T-helper 2 cell treated with Interferon-gamma antibody and Interleukin-4, amounts not matched to agents 5 μg/mL and 100 μg/mL, for 36 hours (primary cell): Measurements from ENCODE around the gene SH3PXD2B.

Source experiments
- DNase-seq: peaks from one replicate; pipeline ENCODE4 v3.0.0; 2021; ENCODE audit warnings: low spot score
- H3K27ac Mint-ChIP-seq: one replicate; pipeline ENCODE4 v1.8.0; 2021; ENCODE audit warnings: mild to moderate bottlenecking, mixed read lengths
- H3K27me3 Mint-ChIP-seq: one replicate; pipeline ENCODE4 v1.8.0; 2021; ENCODE audit warnings: low read depth, mixed read lengths
- H3K36me3 Mint-ChIP-seq: one replicate; pipeline ENCODE4 v1.8.0; 2021; ENCODE audit warnings: low read depth, mixed read lengths
- H3K4me1 Mint-ChIP-seq: one replicate; pipeline ENCODE4 v1.8.0; 2021; ENCODE audit warnings: low read depth, mixed read lengths
- H3K4me3 Mint-ChIP-seq: one replicate; pipeline ENCODE4 v1.8.0; 2022; ENCODE audit warnings: mild to moderate bottlenecking, moderate library complexity, mixed read lengths
- H3K9me3 Mint-ChIP-seq: one replicate; pipeline ENCODE4 v1.8.0; 2021; ENCODE audit warnings: mixed read lengths

Gene SH3PXD2B

DNA sequence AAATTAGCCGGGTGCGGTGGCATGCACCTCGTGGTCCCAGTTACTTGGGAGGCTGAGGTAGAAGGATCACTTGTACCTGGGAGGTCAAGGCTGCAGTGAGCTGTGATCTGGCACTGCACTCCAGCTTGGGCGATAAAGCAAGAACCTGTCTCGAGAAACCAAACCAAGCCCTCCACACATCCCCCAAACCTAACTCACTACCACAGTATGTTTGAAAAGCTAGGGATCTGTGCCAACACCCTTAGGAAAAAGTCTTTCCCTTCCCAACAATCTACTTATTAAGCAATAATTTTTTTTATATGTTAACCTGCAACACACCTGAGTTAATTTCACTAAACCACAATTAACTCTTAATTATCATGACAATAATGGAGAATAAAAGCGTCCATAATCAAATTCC lies 173.0 kb downstream of the SH3PXD2B start:
- peak overlapping the region; percentile 91 for H3K4me3 Mint-ChIP-seq
- peaks cover 24% of the 10 kb centered on the region for H3K4me1 Mint-ChIP-seq
- no peak overlapping the region for H3K27ac Mint-ChIP-seq
- peaks cover 20% of the 10 kb centered on the region for H3K27me3 Mint-ChIP-seq
- peaks cover 10% of the 10 kb centered on the region for H3K36me3 Mint-ChIP-seq
- H3K9me3 Mint-ChIP-seq, result no peaks in the 10 kb centered on the region
- DNase-seq, result no peak

DNA sequence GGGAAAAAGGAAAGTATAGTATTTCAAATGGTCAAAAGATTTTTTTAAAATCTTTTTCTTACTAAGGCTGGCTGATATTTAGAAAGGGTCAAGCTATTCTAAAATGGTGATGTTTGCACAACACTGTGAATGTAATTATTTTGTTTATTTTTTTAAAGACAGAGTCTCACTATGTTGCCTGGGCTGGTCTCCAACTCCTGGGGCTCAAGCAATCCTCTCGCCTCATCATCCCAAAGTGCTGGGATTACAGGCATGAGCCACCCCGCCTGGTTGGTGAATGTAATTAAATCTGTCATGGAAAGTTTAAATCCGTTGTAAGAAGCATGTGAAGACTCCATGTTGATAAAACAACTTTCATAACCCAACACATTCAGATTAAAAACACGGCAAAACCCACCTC lies 173.4 kb downstream of the SH3PXD2B start:
- no peak for DNase-seq
- peaks cover 11% of the 10 kb centered on the region for H3K36me3 Mint-ChIP-seq
- no peak overlapping the region for H3K27ac Mint-ChIP-seq
- H3K4me1 Mint-ChIP-seq, result peaks cover 24% of the 10 kb centered on the region
- H3K4me3 Mint-ChIP-seq, result no peak overlapping the region
- H3K9me3 Mint-ChIP-seq, result no peaks in the 10 kb centered on the region
- H3K27me3 Mint-ChIP-seq, result peaks cover 19% of the 10 kb centered on the region

DNA sequence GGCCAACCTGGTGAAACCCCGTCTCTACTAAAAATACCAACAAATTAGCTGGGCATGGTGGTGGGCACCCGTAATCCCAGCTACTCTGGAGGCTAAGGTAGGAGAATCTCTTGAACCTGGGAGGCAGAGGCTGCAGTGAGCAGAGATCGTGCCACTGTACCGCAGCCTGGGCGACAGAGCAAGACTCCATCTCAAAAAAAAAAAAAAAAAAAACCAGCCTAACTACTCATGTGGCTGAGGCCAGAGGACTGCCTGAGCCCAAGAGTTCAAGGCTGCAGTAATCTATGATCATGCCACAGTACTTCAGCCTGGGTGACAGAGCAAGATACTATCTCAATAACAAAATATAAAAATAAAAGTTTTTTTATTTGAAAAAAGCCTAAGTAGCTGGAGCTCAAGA lies 174.0 kb downstream of the SH3PXD2B start:
- H3K27ac Mint-ChIP-seq, result no peak overlapping the region
- H3K27me3 Mint-ChIP-seq, result peaks cover 13% of the 10 kb centered on the region
- H3K4me1 Mint-ChIP-seq, result peaks cover 28% of the 10 kb centered on the region
- H3K36me3 Mint-ChIP-seq, result peaks cover 11% of the 10 kb centered on the region
- no peaks in the 10 kb centered on the region for H3K9me3 Mint-ChIP-seq
- DNase-seq, result no peak
- H3K4me3 Mint-ChIP-seq, result no peak overlapping the region

DNA sequence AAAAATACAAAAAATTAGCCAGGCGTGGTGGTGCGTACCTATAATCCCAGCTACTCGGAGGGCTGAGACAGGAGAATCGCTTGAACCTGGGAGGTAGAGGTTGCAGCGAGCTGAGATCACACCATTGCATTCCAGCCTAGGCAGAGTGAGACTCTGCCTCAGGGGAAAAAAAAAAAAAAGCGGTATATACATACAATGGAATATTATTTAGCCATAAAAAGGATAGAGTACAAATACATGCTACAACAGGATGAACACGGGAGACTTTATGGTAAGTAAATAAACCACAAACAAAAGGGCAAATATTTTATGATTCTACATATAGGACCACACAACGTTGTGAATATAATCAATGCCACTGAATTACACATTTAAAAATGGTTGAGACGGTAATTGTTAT lies 176.0 kb downstream of the SH3PXD2B start:
- peaks cover 7% of the 10 kb centered on the region for H3K27me3 Mint-ChIP-seq
- peaks cover 11% of the 10 kb centered on the region for H3K36me3 Mint-ChIP-seq
- peaks cover 26% of the 10 kb centered on the region for H3K4me1 Mint-ChIP-seq
- H3K27ac Mint-ChIP-seq, result no peak overlapping the region
- no peak overlapping the region for H3K4me3 Mint-ChIP-seq
- no peak for DNase-seq
- no peaks in the 10 kb centered on the region for H3K9me3 Mint-ChIP-seq

DNA sequence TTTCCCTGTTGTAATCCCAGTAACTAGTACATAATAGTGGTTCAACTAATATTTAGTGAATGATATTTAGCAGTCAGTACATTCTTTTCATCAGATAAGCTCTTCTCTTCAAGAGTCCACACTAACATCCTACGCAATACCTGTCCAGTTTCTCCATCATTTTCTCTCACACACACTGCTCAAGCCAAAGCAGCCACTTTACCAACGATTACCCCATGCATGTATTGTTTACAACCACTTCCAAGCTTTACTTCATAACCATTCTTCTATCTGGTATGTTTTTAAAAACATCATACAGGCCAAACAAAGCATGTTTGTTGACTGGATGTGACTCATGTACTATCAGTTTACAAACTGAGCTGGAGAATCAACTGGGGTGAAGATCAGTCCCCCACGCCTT lies 178.1 kb downstream of the SH3PXD2B start:
- Mint-ChIP-seq H3K27ac (no peak overlapping the region), H3K36me3 (peaks cover 10% of the 10 kb centered on the region), H3K4me3 (no peak overlapping the region), H3K9me3 (no peaks in the 10 kb centered on the region), H3K27me3 (no peaks in the 10 kb centered on the region), H3K4me1 (peaks cover 12% of the 10 kb centered on the region)
- DNase-seq, result no peak
